GM21528 (cell line): ENCODE results near the gene NDUFA13.

Experiments
- ATAC-seq: cut with Tn5 transposase; IDR thresholded peaks from one replicate; pipeline ENCODE4 v1.9.1; 2021; ENCODE audit warnings: mild to moderate bottlenecking, moderate library complexity; ENCODE audit not compliant: unreplicated experiment, low FRiP score

The NDUFA13 gene

GRCh38 chr19:19531951-19532805, 16.2 kb downstream of the NDUFA13 start:
- no peak for ATAC-seq

GRCh38 chr19:19532806-19533701, 17.0 kb downstream of the NDUFA13 start:
- no peak for ATAC-seq

- no peak for ATAC-seq
These were observed 17.8 kb downstream of the NDUFA13 start for GRCh38 chr19:19533841-19534240.

GRCh38 chr19:19534556-19535265, 18.7 kb downstream of the NDUFA13 start:
- no peak for ATAC-seq

- ATAC-seq: no peak
These were observed 19.5 kb downstream of the NDUFA13 start for GRCh38 chr19:19535311-19536191.

- no peak for ATAC-seq
These were observed 21.3 kb downstream of the NDUFA13 start for GRCh38 chr19:19537075-19538048.

GRCh38 chr19:19538061-19538784, 22.2 kb downstream of the NDUFA13 start, which contains the start of gene CILP2:
Gene CILP2, plus strand, starts transcription at chr19:19538265. Its CDS starts 85 bp downstream, at chr19:19538350.
- ATAC-seq: no peak

GRCh38 chr19:19538785-19539166, 22.8 kb downstream of the NDUFA13 start:
- no peak for ATAC-seq

- no peak for ATAC-seq
These were observed 23.7 kb downstream of the NDUFA13 start for GRCh38 chr19:19539698-19540063.

GRCh38 chr19:19540064-19540714, 24.2 kb downstream of the NDUFA13 start:
- ATAC-seq: no peak

GRCh38 chr19:19540715-19541515, 24.9 kb downstream of the NDUFA13 start:
- no peak for ATAC-seq

GRCh38 chr19:19541616-19542015, 25.6 kb downstream of the NDUFA13 start:
- no peak for ATAC-seq

- no peak for ATAC-seq
These were observed 26.5 kb downstream of the NDUFA13 start for GRCh38 chr19:19542507-19542906.

GRCh38 chr19:19543101-19543500, 27.1 kb downstream of the NDUFA13 start:
- no peak for ATAC-seq

- no peak for ATAC-seq
These were observed 27.6 kb downstream of the NDUFA13 start for GRCh38 chr19:19543640-19544039.

- no peak for ATAC-seq
These were observed 28.4 kb downstream of the NDUFA13 start for GRCh38 chr19:19544257-19544953.
